LNCaP clone FGC (cell line): Measurements from ENCODE around the gene DEFB118.

Source experiments
- DNase-seq: peaks from one replicate; pipeline ENCODE4 v3.0.0-alpha.2; 2011; ENCODE audit warnings: low read depth
- H3K4me3 ChIP-seq: 2 replicates; pipeline ENCODE4 v1.5.1; 2011; ENCODE audit warnings: mild to moderate bottlenecking, low read depth, low read length, control low read depth
- CTCF ChIP-seq: IDR thresholded peaks from 2 replicates; pipeline ENCODE4 v1.5.1; 2012; ENCODE audit warnings: mild to moderate bottlenecking; ENCODE audit not compliant: control insufficient read depth, insufficient read depth; ENCODE audit errors: extremely low read depth

DEFB118 gene

GRCh38 chr20:31390490-31390889 is 22.1 kb downstream of the DEFB118 start, which contains the start of gene DEFB119:
TSS of gene DEFB119 (minus strand) at chr20:31390590. CDS start at chr20:31390483, 107 bp downstream.
- no peak for DNase-seq
- H3K4me3 ChIP-seq = no peak within 1 kb of the TSS
- no peak for TF ChIP-seq CTCF

GRCh38 chr20:31392836-31393235 is 24.4 kb downstream of the DEFB118 start:
- H3K4me3 ChIP-seq = no peak overlapping the region
- DNase-seq = no peak
- TF ChIP-seq CTCF = no peak

- H3K4me3 ChIP-seq = no peak overlapping the region
- TF ChIP-seq CTCF = no peak
- DNase-seq = no peak
Observed at GRCh38 chr20:31394900-31395299, 26.5 kb downstream of the DEFB118 start.

- DNase-seq = no peak
- no peak overlapping the region for H3K4me3 ChIP-seq
- no peak for TF ChIP-seq CTCF
Observed at GRCh38 chr20:31403886-31404285, 35.5 kb downstream of the DEFB118 start.

GRCh38 chr20:31406115-31406514 is 37.7 kb downstream of the DEFB118 start, which contains the start of gene DEFB121:
TSS of gene DEFB121 (minus strand) at chr20:31406215. CDS start at chr20:31406152, 63 bp downstream.
- TF ChIP-seq CTCF = no peak
- no peak for DNase-seq
- H3K4me3 ChIP-seq = no peak within 1 kb of the TSS

- H3K4me3 ChIP-seq = no peak overlapping the region
- no peak for TF ChIP-seq CTCF
- no peak for DNase-seq
Observed at GRCh38 chr20:31410011-31410410, 41.6 kb downstream of the DEFB118 start.

GRCh38 chr20:31414381-31414780 is 46.0 kb downstream of the DEFB118 start:
- no peak for TF ChIP-seq CTCF
- DNase-seq = no peak
- H3K4me3 ChIP-seq = no peak overlapping the region
